AG09319 (cell line): ENCODE data around the gene SHC2.
A peak's percentile ranks its signal among the peaks of the same experiment; 100 is the strongest.

Experiments used
- DNase-seq: peaks from one replicate; pipeline ENCODE4 v3.0.0-alpha.2; 2010; ENCODE audit warnings: low read depth; ENCODE audit errors: extremely low read depth
- CTCF ChIP-seq: IDR thresholded peaks from 2 replicates; pipeline ENCODE4 v1.5.1; 2011; ENCODE audit warnings: low read depth, mild to moderate bottlenecking, inconsistent platforms, low read length, moderate library complexity

The SHC2 gene

DNA sequence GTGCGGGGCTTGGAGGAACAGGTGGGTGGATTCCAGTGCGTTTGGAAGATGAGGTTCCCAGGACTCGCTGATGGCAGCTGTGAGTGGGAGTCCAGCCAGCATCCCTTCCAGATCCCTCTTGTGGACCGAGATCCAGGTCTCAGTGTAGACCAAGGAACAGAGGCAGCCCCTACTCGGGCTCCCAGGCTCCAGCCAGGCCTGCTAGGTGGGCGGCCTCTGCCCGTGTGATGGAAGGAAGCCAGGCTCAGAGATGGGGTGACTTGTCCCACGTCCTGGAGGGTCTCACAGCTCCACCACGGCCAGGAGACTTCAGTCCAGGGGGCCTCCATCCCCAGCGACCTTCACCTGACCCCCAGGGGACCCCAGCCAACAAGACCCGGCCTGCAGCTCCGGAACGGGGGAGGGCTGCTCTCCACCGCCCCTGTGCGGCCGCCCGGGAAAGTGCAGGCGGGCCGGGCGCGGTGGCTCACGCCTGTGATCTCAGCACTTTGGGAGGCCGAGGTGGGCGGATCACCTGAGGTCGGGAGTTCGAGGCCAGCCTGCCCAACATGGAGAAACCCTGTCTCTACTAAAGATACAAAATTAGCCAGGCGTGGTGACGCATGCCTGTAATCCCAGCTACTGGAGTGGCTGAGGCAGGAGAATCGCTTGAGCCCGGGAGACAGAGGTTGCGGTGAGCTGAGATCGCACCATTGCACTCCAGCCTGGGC, 34.7 kb upstream of the SHC2 start:
- no peak for DNase-seq

DNA sequence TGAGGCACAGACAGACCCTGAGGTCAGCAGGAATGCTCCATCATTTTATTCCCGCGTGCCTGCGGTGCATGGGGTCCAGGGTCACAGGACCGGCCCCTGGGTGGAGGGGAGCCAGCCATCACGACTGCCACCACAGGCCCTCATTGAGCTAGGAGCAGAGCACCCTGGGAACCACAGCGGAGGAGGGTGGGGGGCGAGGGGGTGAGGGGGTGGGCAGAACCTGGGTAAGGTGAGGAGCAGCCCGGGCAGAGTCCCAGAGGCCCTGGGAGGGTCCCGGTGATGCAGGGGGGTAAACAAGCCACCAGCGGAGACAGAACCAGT, 34.2 kb upstream of the SHC2 start:
- no peak for DNase-seq
- TF ChIP-seq CTCF = no peak

More for the DNA sequence above, 34.7 kb upstream of the SHC2 start:
- peak; percentile 56 for TF ChIP-seq CTCF

- TF ChIP-seq CTCF = no peak
- no peak for DNase-seq
Measured at GRCh38 chr19:494171-495080, 33.6 kb upstream of the SHC2 start.

- no peak for DNase-seq
- TF ChIP-seq CTCF = no peak
Measured at GRCh38 chr19:493391-494170, 32.7 kb upstream of the SHC2 start.

GRCh38 chr19:492091-492531, 31.3 kb upstream of the SHC2 start:
- TF ChIP-seq CTCF = no peak
- DNase-seq = no peak

GRCh38 chr19:491146-491741, 30.4 kb upstream of the SHC2 start:
- no peak for DNase-seq
- TF ChIP-seq CTCF = no peak
